Effector CD8-positive, alpha-beta T cell (primary cell): ENCODE measurements around the gene TM4SF4.
"Not testable (repeated sequence)": the region's sequence is repeated elsewhere in the genome, so short reads cannot be mapped to it uniquely, and the experiment has no call there.

Source experiments
- DNase-seq: peaks from one replicate; lab custom pipeline; 2025; lab: John Stamatoyannopoulos, UW
- total RNA-seq, 4 experiments: gene quantifications; one replicate each; lab custom pipeline; 2026; lab: John Stamatoyannopoulos, UW

Gene TM4SF4, protein sequence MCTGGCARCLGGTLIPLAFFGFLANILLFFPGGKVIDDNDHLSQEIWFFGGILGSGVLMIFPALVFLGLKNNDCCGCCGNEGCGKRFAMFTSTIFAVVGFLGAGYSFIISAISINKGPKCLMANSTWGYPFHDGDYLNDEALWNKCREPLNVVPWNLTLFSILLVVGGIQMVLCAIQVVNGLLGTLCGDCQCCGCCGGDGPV
- total RNA-seq: 0 reads per million in 4 experiments

- no peak for DNase-seq
These were observed at the start of gene TM4SF4 for GRCh38 chr3:149474250-149474817. TM4SF4 (plus strand) TSS chr3:149474697; CDS start chr3:149474878, 181 bp downstream.

- DNase-seq: no peak
These were observed 49.6 kb upstream of the TM4SF4 start for GRCh38 chr3:149424918-149425317.

DNA sequence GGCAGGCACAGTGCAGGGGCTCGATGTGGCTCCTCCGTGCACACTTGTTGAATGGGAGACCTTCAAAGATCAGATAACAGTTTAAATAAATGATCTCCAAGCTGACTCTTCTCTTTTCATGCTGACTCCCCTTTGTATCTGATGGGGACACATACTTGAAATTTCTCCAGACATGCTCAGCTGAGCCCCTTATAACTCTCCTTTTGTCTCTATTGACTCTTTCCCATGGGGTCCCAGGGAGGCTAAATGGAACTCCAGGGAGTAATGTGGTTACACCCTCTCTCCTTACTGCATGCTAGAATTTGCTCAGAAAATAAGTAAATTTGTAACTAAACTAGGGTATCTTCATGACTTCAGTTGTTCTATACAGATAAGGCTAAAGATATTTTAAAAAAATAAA lies 48.2 kb upstream of the TM4SF4 start:
- no peak for DNase-seq

DNA sequence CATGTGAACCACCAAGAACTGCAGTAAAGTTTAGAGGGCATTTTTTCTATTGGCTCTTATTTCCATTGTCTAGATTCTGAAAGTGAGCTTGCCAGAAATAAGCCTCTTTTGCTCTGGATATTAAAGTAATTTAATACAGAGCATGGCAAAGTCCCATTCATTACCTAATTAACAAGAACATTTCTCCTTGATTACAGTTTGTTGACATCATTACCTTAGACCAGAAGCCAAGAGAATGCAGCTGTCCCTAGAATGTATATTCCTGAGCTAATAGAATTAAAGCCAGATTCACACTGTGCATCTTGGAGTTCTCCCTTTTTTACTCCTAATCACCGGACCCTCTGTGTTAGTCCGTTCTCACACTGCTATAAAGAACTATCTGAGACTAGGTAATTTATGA lies 46.4 kb upstream of the TM4SF4 start:
- no peak for DNase-seq

DNA sequence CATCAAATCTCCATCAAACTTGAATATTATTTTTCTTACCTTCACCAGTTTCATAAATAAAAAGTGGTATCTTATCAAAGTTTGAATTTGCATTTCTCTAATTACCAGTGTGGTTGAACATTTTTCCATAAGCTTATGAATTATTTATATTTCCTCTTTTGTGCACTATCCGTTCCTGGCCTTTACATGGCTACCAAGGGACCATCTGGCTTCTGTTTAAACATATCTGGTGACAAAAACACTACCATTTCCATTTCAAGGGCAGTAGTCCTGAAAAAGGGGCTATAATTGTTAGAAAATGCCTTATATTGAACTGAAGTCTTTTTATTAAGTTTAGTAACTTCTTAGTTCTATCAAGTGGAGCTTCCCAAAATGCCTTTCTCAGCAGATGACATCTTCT lies 44.3 kb upstream of the TM4SF4 start:
- no peak for DNase-seq

- no peak for DNase-seq
These were observed 42.3 kb upstream of the TM4SF4 start for GRCh38 chr3:149432149-149432548.

DNA sequence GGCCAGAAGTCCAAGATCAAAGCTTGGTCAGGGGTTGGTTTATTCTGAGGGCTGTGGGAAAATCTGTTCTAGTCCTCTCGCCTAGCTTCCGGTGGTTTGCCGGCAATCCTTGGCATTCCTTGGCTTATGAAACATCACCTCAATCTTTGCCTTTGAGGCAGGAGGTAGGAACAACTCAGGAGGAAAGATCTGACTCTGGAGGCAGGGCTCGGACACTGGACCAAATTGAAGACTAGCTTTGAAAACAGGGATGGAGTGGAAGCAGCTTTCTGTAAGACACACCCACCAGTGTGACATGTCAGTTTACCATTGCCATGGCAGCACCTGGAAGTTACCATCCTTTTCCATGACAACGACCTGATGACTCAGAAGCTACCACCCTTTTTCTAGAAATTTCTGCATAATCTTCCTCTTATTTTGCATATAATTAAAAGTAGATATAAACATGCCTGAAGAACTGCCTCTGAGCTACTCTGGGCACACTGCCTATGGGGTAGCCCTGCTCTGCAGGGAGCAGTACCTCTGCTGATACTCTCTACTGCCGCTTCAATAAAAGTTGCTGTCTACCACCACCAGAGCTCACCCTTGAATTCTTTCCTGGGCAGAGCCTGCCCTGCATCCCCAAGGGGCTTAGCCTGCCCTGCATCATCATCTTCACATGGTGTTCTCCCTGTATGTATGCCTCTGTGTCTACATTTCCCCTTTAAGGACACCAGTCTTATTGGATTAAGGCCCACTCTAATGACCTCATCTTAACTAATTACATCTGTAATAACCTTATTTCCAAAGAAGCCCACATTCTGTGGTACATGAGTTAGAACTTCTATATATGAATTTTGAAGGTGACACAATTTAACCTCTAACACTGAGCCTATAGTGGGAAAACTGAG lies 38.3 kb upstream of the TM4SF4 start:
- no peak for DNase-seq

DNA sequence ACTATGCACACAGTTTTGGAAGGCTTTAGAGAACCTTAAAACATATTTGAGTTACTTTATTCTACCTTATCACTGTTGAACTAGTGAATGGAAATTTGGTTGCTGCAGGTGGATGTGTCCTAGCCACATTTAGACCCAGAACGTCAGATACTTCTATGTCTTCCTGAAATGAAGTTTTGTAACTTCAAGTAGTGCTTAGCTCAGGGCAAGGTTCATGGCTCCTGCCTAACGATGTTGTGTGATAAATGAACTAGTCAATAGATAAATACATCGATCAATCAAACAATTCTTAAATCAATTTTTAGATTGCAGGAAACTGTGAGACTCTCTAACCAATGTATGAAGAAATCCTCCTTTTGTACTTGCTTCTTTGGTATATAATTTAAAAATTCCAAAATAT lies 37.2 kb upstream of the TM4SF4 start:
- no peak for DNase-seq

DNA sequence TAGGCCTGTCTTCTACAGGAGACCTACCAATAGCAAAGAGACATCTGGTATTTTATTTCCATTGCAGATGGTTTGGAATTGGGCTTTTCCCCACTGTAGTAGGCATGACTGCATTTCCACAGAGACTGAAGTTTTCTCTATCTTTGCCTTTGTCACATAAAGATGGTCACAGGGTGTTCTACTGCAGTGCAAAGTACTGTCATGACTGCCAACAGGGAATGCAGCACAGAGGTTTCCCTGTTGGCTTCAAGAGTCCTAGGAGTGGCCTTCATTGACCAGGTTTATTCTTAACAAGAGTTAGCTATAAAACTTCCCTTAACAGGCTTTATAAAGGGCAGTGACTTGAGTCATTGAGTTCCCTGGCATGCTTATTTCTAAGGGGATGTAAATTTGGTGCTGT lies 36.8 kb upstream of the TM4SF4 start:
- DNase-seq: no peak

- no peak for DNase-seq
These were observed 35.5 kb upstream of the TM4SF4 start for GRCh38 chr3:149438981-149439380.

DNA sequence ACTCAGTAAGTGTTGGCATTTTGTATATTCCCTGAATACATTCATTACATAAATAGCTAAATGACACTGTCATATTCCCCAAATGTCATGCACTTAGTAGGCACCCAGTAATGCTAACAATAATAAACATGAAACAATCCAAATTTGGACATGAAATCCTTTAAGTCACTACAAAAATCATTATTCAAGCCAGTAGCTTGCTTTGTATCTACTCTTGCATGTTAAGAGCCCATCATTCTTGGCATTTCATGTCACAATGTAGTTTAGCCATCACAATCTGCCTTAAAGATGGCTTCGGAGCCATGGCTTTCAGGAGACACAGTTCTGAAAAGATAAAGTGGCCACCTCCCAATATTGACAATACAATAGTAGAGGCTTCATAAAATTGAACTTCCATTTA lies 32.9 kb upstream of the TM4SF4 start:
- DNase-seq: no peak

DNA sequence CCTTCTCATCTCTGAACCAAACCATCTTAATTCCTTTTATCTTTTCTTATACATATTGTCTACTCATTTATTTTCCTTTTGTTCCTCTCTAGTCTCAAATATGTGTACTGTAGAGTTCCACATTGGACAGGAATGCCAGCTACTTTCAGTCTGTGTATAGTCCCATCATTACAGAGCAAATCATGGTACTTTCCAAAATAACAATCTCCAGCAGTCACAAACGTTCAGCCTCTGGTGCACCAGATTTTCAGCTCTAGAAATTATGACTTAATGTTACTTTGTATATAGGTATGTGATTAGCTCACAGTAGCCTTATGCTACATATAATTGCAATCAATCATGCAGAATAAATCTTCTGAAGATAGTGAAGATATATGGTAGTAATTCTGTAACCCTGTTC lies 32.5 kb upstream of the TM4SF4 start:
- no peak for DNase-seq

DNA sequence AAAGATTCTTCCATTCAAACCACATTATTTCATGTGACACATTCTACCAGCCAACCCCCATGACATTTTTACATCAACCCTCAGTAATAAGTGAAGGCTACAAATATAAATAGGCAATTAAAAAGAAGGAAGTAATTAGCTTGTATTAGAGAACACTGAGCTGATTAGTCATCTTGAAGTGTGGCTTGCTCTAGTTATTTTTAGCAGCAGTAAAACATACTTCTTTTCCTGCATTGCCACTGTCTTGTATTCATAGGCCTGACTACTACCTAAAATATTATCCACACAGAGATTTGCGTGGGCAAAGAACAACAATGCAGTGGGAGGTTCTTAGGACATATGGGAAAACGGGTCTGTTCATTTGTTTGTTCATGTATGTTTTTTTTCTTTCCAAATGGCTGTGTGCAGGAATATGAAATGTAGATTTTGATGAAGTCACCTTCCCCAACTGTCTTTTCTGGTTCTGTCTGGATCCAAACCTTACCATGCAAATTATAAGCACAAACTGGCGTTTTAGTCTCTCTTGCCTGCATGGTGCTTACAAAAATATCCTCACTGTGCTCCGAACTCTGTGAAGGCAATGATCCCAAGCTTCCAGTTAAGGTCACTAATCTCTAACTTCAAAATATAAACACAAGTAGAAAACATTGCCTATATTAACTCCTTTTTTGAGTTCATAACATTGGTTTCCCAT lies 31.5 kb upstream of the TM4SF4 start:
- DNase-seq: no peak

DNA sequence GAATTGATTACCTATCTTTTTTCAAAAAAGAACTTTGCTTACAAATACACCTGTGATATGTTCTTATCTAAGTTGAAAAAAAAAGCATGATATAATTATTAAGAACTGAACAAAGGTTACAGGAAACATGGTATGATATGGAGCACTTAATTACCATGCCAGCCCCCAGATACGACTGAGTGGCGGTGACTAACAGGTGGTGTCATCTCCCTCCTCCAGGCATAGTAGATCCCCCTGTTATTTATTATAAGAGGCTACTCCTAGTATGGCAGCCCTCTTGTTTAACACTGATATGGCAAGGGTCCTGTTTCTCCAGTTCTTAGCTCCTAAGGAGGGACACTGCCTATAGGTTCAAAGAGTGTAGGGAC lies 31.0 kb upstream of the TM4SF4 start:
- DNase-seq: no peak

- DNase-seq: not testable (repeated sequence)
These were observed 29.6 kb upstream of the TM4SF4 start for GRCh38 chr3:149444867-149445266.

DNA sequence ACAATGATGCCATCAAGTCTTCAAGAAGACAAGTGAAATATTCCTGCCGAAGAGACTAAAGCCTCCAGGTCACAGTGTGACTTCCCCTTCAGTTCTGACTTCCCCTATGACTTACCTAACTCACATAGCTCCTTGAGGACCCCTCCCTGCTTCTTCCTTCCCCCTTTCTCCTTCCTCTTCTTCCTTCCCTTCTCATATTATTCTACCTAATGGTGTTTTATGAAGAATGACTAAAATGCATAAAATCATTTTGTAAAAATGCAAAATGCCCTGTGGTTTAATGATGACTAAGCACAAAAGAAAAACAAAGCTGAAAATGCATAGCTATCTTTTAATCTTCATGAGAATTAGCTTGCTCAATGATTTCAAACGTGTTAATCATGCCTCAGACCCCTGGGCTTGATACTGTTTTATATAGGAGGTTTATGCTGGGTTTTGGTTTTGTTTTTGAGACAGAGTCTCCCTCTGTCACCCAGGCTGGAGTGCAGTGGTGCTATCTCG lies 26.1 kb upstream of the TM4SF4 start:
- no peak for DNase-seq

GRCh38 chr3:149449182-149449581 lies 25.3 kb upstream of the TM4SF4 start:
- DNase-seq: no peak

- no peak for DNase-seq
These were observed 24.7 kb upstream of the TM4SF4 start for GRCh38 chr3:149449799-149450198.

- DNase-seq: no peak
These were observed 24.2 kb upstream of the TM4SF4 start for GRCh38 chr3:149450281-149450680.

DNA sequence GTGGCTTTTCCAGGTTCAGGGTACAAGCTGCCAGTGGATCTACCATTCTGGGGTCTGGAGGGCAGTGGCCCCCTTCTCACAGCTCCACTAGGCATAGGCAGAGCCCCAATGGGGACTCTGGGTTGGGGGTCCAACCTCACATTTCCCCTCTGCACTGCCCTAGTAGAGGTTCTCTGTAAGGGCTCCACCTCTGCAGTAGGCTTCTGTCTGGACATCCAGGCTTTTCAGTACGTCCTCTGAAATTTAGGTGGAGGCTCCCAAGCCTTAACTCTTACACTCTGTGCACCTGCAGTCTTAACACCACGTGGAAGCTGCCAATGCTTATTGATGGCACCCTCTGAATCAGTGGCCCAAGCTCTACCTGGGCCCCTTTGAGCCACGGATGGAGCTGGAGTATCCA lies 22.5 kb upstream of the TM4SF4 start:
- no peak for DNase-seq

GRCh38 chr3:149453140-149453805 lies 21.2 kb upstream of the TM4SF4 start:
- DNase-seq: no peak

- no peak for DNase-seq
These were observed 19.8 kb upstream of the TM4SF4 start for GRCh38 chr3:149454746-149455145.
